Measurements from ENCODE around the gene DPP3. TPM values are rescaled to one million over a fixed set of nuclear protein-coding genes. Genes with fewer than 3 reads are reported as not detected.
"Not testable (repeated sequence)": the region's sequence is repeated elsewhere in the genome, so short reads cannot be mapped to it uniquely, and the experiment has no call there.

DPP3 gene, protein sequence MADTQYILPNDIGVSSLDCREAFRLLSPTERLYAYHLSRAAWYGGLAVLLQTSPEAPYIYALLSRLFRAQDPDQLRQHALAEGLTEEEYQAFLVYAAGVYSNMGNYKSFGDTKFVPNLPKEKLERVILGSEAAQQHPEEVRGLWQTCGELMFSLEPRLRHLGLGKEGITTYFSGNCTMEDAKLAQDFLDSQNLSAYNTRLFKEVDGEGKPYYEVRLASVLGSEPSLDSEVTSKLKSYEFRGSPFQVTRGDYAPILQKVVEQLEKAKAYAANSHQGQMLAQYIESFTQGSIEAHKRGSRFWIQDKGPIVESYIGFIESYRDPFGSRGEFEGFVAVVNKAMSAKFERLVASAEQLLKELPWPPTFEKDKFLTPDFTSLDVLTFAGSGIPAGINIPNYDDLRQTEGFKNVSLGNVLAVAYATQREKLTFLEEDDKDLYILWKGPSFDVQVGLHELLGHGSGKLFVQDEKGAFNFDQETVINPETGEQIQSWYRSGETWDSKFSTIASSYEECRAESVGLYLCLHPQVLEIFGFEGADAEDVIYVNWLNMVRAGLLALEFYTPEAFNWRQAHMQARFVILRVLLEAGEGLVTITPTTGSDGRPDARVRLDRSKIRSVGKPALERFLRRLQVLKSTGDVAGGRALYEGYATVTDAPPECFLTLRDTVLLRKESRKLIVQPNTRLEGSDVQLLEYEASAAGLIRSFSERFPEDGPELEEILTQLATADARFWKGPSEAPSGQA
- total RNA-seq: 102 and 112 TPM in 2 replicates

DNA sequence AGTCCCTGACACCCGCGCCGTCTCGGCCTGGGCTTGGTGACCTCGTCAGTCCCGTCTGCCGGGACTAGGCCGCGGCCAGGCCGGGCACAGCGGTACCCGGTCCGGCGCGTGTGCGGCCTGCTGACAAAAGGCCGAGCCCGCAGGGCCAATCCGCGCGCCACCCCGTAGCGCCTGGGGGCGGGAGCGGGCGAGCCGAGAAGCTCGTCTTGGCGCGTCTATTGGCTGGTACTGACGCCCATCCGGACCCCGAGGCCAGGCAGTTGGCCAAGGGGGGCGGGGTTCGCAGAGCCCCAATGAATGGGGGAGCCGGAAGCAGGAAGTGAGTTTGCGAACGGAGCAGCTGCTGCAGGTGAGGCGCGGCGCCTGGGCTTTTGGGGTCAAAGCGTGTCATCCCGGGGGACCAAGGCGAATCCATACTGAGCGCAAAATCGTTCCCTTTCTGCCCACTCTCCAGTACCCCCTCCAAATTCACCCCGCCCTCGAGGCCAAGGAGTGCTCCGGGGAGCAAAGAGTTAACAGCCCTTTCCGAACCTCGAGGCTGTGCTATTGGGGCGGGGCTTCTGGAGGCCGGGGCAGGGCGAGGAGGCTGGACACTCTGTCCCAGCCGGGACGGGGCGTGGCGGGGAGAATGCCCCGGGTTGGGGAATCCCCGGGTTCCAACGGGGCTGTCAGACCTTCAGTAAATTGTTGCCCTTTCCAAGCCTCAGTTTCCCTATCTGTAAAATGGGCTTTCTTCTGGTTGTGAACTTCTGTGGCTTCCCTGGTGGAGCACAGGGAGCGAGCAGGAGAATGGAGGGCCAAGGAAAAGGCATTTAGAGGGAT lies at the start of gene DPP3:
DPP3 (plus strand) TSS at position 318 of the 822 bp plus-strand sequence. CDS start 1,767 bp downstream, outside the sequence.
- peaks cover 44% of the 10 kb centered on the region for H3K4me1 Mint-ChIP-seq (ENCODE audit: low read depth)
- H3K36me3 Mint-ChIP-seq (ENCODE audit: low read depth): peaks cover 4% of the 10 kb centered on the region
- DNase-seq (ENCODE audit: low spot score): peak; percentile 96
- intact Hi-C loops (cut with micrococcal nuclease): loop anchor here (1.0 to 2.0 kb wide), 8 partner anchors 14 to 478 kb away; partner anchors contain the start of genes ACTN3, BBS1, PC and PELI3
- H3K4me3 Mint-ChIP-seq: peak within 1 kb of the TSS; percentile 89
- no peaks in the 10 kb centered on the region for H3K27me3 Mint-ChIP-seq (ENCODE audit: insufficient read depth)
- H3K27ac Mint-ChIP-seq: peak within 1 kb of the TSS; percentile 82
- H3K9me3 Mint-ChIP-seq: no peaks in the 10 kb centered on the region

DNA sequence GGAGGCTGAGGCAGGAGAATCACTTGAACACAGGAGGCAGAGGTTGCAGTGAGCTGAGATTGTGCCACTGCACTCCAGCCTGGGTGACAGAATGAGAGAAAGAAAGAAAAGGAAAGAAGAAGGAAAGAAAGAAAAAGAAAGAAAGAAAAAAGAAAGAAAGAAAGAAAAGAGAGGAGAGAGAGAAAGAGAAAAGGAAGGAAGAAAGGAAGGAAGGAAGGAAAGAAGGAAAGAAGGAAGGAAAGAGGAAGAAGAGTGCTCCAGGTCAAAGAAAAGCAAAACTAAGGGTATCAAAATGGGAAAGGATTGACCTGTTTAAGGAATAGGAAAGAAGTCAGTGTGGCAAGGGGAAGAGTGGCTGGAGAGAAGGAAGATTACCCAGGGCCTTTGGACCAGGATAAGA lies 48.9 kb upstream of the DPP3 start:
- H3K36me3 Mint-ChIP-seq (ENCODE audit: low read depth); intact Hi-C loops (cut with micrococcal nuclease); H3K9me3 Mint-ChIP-seq; H3K4me1 Mint-ChIP-seq (ENCODE audit: low read depth); DNase-seq (ENCODE audit: low spot score); H3K27me3 Mint-ChIP-seq (ENCODE audit: insufficient read depth); H3K4me3 Mint-ChIP-seq; H3K27ac Mint-ChIP-seq: not testable (repeated sequence)

DNA sequence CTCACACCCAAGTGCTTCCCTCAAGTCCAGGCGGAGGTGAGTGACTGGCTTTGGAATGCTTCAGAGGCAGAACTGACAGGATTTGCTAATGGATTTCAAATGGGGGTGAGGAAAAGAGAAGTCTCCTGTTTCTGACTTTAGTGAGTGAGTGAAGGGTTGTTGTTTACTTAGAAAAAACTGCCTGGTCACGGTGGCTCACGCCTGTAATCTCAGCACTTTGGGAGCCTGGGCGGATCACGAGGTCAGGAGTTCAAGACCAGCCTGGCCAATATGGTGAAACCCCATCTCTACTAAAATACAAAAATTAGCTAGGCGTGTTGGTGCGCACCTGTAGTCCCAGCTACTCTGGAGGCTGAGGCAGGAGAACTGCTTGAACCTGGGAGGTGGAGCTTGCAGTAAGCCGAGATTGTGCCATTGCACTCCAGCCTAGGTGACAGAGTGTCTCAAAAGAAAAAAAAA lies 48.3 kb upstream of the DPP3 start:
- intact Hi-C loops (cut with micrococcal nuclease); H3K27ac Mint-ChIP-seq; H3K4me3 Mint-ChIP-seq; H3K4me1 Mint-ChIP-seq (ENCODE audit: low read depth); DNase-seq (ENCODE audit: low spot score); H3K9me3 Mint-ChIP-seq; H3K27me3 Mint-ChIP-seq (ENCODE audit: insufficient read depth): not testable (repeated sequence)
- H3K36me3 Mint-ChIP-seq (ENCODE audit: low read depth): peaks cover 16% of the 10 kb centered on the region

DNA sequence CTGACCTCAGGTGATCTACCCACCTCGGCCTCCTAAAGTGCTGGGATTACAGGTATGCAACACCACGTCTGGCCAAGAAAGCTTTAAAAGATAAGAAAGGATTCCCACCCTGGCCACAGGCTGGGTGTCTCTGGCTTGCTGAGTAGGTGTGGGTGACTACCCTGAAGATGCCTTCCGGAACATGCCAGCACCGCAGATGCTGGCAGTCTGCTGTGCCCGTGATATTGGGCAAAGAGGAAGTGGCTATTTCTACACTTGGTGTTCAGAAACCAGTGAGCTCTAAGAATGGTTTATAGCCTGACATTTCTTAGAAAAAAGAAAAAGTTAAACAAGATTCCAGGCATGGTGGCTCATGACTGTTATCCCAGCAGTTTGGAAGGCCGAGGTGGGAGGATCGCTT lies 47.6 kb upstream of the DPP3 start:
- Mint-ChIP-seq H3K9me3 (no peaks in the 10 kb centered on the region), H3K27ac (no peak overlapping the region), H3K4me1 (ENCODE audit: low read depth) (peaks cover 12% of the 10 kb centered on the region), H3K4me3 (no peak overlapping the region), H3K27me3 (ENCODE audit: insufficient read depth) (no peaks in the 10 kb centered on the region), H3K36me3 (ENCODE audit: low read depth) (peaks cover 19% of the 10 kb centered on the region)
- intact Hi-C loops (cut with micrococcal nuclease): no loop called here
- DNase-seq (ENCODE audit: low spot score): no peak

DNA sequence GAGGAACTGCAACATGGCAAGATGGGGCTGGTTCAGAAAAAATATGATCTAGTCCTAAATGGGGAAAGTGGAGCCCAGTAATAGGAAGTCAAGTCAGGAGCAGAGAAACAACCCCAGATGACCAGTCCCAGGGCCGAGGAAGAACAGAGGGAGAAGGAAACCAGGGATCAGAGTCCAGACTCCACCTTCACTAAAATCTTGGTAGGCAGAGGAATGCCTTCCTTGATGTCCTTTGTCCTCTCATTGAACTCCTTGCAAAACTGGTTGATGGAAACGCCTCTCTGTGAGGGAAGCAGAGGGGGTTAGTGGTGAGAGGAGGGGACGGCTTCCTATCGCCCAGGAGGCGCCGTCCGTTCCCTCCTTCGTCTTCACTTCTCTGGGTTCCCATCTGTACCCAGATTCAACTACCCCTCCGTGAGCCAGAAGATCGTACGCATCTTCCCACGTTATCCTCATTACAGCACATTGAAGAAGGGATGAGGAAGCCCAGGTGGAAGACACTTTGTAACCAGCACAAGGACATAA lies 42.2 kb upstream of the DPP3 start:
- no peaks in the 10 kb centered on the region for H3K27me3 Mint-ChIP-seq (ENCODE audit: insufficient read depth)
- intact Hi-C loops (cut with micrococcal nuclease): loop anchor here (2.0 kb wide), 2 partner anchors 125 to 169 kb away; partner anchors contain the start of gene RAB1B
- peaks cover 1% of the 10 kb centered on the region for H3K9me3 Mint-ChIP-seq
- H3K4me3 Mint-ChIP-seq: peak overlapping the region; percentile 87
- no peak for DNase-seq (ENCODE audit: low spot score)
- peak overlapping the region; percentile 95 for H3K27ac Mint-ChIP-seq
- H3K36me3 Mint-ChIP-seq (ENCODE audit: low read depth): peaks cover 17% of the 10 kb centered on the region
- H3K4me1 Mint-ChIP-seq (ENCODE audit: low read depth): peaks cover 17% of the 10 kb centered on the region

DNA sequence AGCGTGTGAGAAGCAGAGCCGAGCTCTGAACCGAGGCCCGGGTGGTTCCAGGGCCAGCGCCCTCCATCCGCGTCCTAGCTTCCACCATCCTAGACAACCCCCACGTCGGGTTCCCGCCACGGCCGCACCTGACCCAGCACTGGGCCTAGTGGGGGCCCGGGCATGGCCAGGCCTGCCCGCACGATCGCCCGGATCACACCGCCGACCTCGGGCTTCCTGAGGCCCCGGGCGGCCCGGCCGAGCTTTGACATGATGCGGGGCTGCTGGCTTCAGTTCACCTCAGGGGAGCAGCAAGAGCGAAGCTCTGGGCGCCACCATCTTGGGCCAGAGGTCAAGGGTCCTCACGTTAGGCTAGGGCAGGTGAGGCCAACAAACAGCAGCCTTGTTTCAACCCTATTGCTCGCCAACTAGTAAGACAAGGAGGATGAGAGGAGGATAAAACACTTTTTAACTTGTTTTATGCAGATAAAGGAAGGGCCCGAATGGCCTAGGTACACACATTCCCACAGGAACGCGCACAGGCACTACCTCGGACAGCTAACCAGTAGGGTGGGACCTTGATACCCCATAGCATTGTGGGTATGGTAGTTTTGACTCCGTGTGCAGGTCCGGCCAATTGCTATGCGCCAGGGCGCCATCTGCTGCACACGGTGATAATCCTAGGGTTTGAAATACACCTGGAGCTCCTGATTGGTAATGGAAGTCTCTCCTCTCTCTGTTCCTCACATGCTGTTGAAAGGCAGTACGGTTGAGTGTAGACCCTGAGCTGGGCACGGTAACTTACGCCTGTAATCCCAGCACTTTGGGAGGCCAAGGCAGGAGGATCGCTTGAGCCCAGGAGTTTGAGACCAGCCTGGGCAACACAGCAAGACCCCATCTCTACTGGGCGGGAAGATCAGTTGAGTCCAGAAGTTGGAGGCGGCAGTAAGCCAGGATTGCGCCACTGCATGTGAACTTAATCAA lies 41.4 kb upstream of the DPP3 start, which contains the start of gene MRPL11:
MRPL11 (minus strand) TSS at position 345 of the 963 bp plus-strand sequence; CDS start at position 251, 94 bp downstream.
- Mint-ChIP-seq H3K27ac (peak within 1 kb of the TSS; percentile 95), H3K4me3 (peak within 1 kb of the TSS; percentile 87), H3K27me3 (ENCODE audit: insufficient read depth) (no peaks in the 10 kb centered on the region), H3K4me1 (ENCODE audit: low read depth) (peaks cover 17% of the 10 kb centered on the region), H3K36me3 (ENCODE audit: low read depth) (peaks cover 18% of the 10 kb centered on the region), H3K9me3 (peaks cover 9% of the 10 kb centered on the region)
- peak; percentile 83 for DNase-seq (ENCODE audit: low spot score)
- intact Hi-C loops (cut with micrococcal nuclease): loop anchor here (1.0 to 2.0 kb wide), 9 partner anchors 8 to 240 kb away; partner anchors contain the start of genes CCDC87, CCS, DPP3 and PELI3

DNA sequence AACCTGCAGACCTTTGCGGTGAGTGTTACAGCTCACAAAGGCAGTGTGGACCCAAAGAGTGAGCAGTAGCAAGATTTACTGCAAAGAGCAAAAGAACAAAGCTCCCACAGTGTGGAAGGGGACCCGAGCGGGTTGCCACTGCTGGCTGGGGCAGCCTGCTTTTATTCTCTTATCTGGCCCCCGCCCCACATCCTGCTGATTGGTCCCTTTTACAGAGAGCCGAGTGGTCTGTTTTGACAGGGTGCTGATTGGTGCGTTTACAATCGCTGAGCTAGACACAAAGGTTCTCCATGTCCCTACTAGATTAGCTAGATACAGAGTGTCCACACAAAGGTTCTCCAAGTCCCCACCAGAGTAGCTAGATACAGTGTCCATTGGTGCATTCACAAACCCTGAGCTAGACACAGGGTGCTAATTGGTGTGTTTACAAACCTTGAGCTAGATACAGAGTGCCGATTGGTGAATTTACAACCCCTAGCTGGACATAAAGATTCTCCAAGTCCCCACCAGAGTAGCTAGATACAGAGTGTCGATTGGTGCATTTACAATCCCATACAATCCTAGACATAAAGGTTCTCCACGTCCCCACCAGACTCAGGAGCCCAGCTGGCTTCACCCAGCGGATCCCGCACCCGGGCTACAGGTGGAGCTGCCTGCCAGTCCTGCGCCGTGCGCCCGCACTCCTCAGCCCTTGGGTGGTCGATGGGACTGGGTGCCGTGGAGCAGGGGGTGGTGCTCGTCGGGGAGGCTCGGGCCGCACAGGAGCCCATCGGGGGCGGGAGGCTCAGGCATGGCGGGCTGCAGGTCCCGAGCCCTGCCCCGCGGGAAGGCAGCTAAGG lies 39.9 kb upstream of the DPP3 start:
- H3K27me3 Mint-ChIP-seq (ENCODE audit: insufficient read depth); DNase-seq (ENCODE audit: low spot score); H3K4me3 Mint-ChIP-seq; H3K27ac Mint-ChIP-seq; intact Hi-C loops (cut with micrococcal nuclease): not testable (repeated sequence)
- peaks cover 11% of the 10 kb centered on the region for H3K9me3 Mint-ChIP-seq
- H3K36me3 Mint-ChIP-seq (ENCODE audit: low read depth): peaks cover 13% of the 10 kb centered on the region
- H3K4me1 Mint-ChIP-seq (ENCODE audit: low read depth): peaks cover 17% of the 10 kb centered on the region

DNA sequence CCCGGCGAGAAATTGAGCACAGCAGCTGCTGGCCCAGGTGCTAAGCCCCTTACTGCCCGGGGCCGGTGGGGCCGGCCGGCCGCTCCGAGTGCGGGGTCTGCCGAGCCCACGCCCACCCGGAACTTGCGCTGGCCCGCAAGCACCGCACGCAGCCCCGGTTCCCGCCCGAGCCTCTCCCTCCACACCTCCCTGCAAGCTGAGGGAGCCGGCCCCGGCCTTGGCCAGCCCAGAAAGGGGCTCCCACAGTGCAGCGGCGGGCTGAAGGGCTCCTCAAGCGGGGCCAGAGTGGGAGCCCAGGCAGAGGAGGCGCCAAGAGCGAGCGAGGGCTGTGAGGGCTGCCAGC lies 39.3 kb upstream of the DPP3 start:
- H3K27ac Mint-ChIP-seq; intact Hi-C loops (cut with micrococcal nuclease); H3K27me3 Mint-ChIP-seq (ENCODE audit: insufficient read depth); DNase-seq (ENCODE audit: low spot score); H3K4me3 Mint-ChIP-seq: not testable (repeated sequence)
- peaks cover 11% of the 10 kb centered on the region for H3K9me3 Mint-ChIP-seq
- H3K36me3 Mint-ChIP-seq (ENCODE audit: low read depth): peaks cover 12% of the 10 kb centered on the region
- peaks cover 17% of the 10 kb centered on the region for H3K4me1 Mint-ChIP-seq (ENCODE audit: low read depth)

DNA sequence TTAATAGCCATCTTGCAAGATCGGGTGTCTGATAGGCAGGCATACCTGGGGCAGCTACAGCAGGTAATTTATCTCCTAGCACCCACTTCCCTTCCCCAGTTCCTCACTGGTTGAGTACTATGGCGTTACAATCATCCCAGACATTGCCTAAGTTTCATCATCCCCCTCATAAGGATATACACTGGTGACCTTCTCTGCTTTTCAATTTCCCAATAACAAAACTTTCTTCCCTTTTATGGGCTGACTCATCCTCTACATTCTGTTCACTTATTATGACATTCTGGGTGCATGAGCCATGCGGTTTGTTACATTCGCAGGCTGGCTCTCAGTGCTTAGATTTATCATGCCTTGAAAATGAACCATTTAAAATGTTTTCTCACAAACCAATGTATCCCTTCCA lies 36.6 kb upstream of the DPP3 start:
- intact Hi-C loops (cut with micrococcal nuclease): no loop called here
- H3K27me3 Mint-ChIP-seq (ENCODE audit: insufficient read depth): peaks cover 6% of the 10 kb centered on the region
- no peak for DNase-seq (ENCODE audit: low spot score)
- H3K27ac Mint-ChIP-seq: no peak overlapping the region
- peaks cover 4% of the 10 kb centered on the region for H3K4me1 Mint-ChIP-seq (ENCODE audit: low read depth)
- H3K9me3 Mint-ChIP-seq: peaks cover 11% of the 10 kb centered on the region
- H3K4me3 Mint-ChIP-seq: no peak overlapping the region
- H3K36me3 Mint-ChIP-seq (ENCODE audit: low read depth): peaks cover 1% of the 10 kb centered on the region

DNA sequence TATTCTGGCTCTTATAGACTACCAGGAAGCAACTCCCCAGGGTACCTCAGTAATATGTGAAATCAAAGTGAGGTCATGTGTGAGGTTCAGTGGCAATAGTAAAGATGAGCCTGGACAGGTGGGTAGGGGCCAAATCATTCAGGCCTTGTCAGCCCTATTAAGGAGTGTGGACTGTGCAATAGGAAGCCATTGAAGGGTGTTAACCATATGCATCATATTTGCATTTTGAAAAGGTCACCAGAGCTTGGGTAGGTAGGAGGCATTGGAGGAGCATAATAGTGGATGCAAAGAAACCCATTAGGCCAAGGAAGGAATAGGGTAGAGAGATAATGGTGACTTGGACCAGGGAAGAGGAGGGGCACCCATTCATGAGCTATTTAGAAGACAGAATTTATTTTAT lies 33.2 kb upstream of the DPP3 start:
- H3K4me1 Mint-ChIP-seq (ENCODE audit: low read depth): no peaks in the 10 kb centered on the region
- H3K27ac Mint-ChIP-seq: no peak overlapping the region
- peaks cover 1% of the 10 kb centered on the region for H3K36me3 Mint-ChIP-seq (ENCODE audit: low read depth)
- no peak overlapping the region for H3K4me3 Mint-ChIP-seq
- intact Hi-C loops (cut with micrococcal nuclease): no loop called here
- no peak for DNase-seq (ENCODE audit: low spot score)
- H3K9me3 Mint-ChIP-seq: peaks cover 11% of the 10 kb centered on the region
- H3K27me3 Mint-ChIP-seq (ENCODE audit: insufficient read depth): peaks cover 6% of the 10 kb centered on the region

DNA sequence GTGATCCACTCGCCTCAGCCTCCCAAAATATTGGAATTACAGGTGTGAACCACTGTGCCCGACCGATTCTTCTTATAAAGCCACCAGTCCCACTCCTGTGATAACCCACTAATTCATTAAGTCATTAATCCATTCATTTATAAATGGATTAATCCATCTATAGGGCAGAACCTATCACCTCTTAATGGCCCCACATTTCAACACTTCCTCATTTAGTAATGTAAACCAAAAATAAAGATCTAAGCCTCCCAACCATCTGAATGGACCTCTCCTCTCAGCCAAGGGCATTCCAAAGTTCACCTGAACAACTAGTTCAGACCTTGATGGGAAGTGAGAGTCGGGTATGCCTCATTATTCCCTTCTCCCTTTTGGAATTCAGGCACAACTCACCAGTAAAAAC lies 31.7 kb upstream of the DPP3 start:
- no peak for DNase-seq (ENCODE audit: low spot score)
- intact Hi-C loops (cut with micrococcal nuclease): no loop called here
- peaks cover 5% of the 10 kb centered on the region for H3K9me3 Mint-ChIP-seq
- H3K36me3 Mint-ChIP-seq (ENCODE audit: low read depth): peaks cover 1% of the 10 kb centered on the region
- H3K27ac Mint-ChIP-seq: no peak overlapping the region
- no peaks in the 10 kb centered on the region for H3K4me1 Mint-ChIP-seq (ENCODE audit: low read depth)
- peaks cover 6% of the 10 kb centered on the region for H3K27me3 Mint-ChIP-seq (ENCODE audit: insufficient read depth)
- H3K4me3 Mint-ChIP-seq: no peak overlapping the region

Measured in activated T-helper 1 cell treated with anti-CD3 and anti-CD28 coated beads, Interleukin-12 subunit alpha, Interleukin-12 subunit beta, Interleukin-2, Interleukin-4 antibody, amounts not matched to agents 30 ng/mL and 10 ng/mL and 1 ng/mL, durations not matched to agents 14 hours and 24 hours and 36 hours (primary cell).